HEK293 (cell line): ENCODE data around the gene OBSCN.

ENCODE experiments used
- CTCF ChIA-PET: fragments of 350-600 bp; formaldehyde crosslinking; extraction: SDS; loops from one replicate; lab custom pipeline; 2021; ENCODE audit warnings: antibody characterized with exemption; lab: Yijun Ruan, JAX
- POLR2A ChIA-PET: fragments of 300-600 bp; formaldehyde crosslinking; extraction: SDS; loops from one replicate; lab custom pipeline; 2020; ENCODE audit warnings: antibody characterized with exemption, inconsistent platforms; lab: Yijun Ruan, JAX
- H3K27ac ChIP-seq: fragments of 200-500 bp; sonication (Bioruptor generic); 2 replicates; pipeline ENCODE4 v1.5.1; 2014; ENCODE audit warnings: low read depth, low read length, control low read depth, inconsistent platforms; ENCODE audit errors: extremely low read depth
- H3K36me3 ChIP-seq, 2 experiments: fragments of 200-500 bp in 1 of 2; sonication (Bioruptor generic) in 1 of 2; 1 replicate in 1 of 2; 2 replicates in 1 of 2; pipeline ENCODE4 v1.5.1; 2014 to 2017; ENCODE audit warnings: inconsistent platforms in 2 of 2, low read length in 2 of 2; ENCODE audit not compliant: control insufficient read depth in 2 of 2, insufficient read depth in 1 of 2
- H3K4me1 ChIP-seq: fragments of 200-500 bp; sonication (Bioruptor generic); 2 replicates; pipeline ENCODE4 v1.5.1; 2014; ENCODE audit warnings: mild to moderate bottlenecking, low read length, inconsistent platforms; ENCODE audit not compliant: control insufficient read depth, insufficient read depth
- H3K4me3 ChIP-seq: 2 replicates; pipeline ENCODE4 v1.5.1; 2011; ENCODE audit warnings: low read depth, mild to moderate bottlenecking, control low read depth, low read length, moderate library complexity
- H3K9me3 ChIP-seq: fragments of 200-500 bp; sonication (Bioruptor generic); 2 replicates; pipeline ENCODE4 v1.5.1; 2014; ENCODE audit warnings: low read depth, low read length, inconsistent platforms; ENCODE audit not compliant: control insufficient read depth, insufficient read depth
- BCL11A ChIP-seq: fragments of 450-650 bp; formaldehyde crosslinking; IDR thresholded peaks from 2 replicates; pipeline ENCODE4 v1.5.1; 2016; ENCODE audit warnings: low read depth, missing biosample characterization, missing genetic modification characterization
- BCL6B ChIP-seq: fragments of 450-650 bp; formaldehyde crosslinking; IDR thresholded peaks from 2 replicates; pipeline ENCODE4 v1.5.1; 2017; ENCODE audit warnings: missing biosample characterization, missing genetic modification characterization
- GLIS2 ChIP-seq: fragments of 450-650 bp; formaldehyde crosslinking; IDR thresholded peaks from 2 replicates; pipeline ENCODE4 v1.5.1; 2016; ENCODE audit warnings: missing biosample characterization, missing genetic modification characterization
- HOXC10 ChIP-seq: sonication (generic); formaldehyde crosslinking; IDR thresholded peaks from 2 replicates; pipeline ENCODE4 v1.8.1; 2023; ENCODE audit warnings: mild to moderate bottlenecking, missing genetic modification reagents
- KLF8 ChIP-seq: fragments of 450-650 bp; formaldehyde crosslinking; IDR thresholded peaks from 2 replicates; pipeline ENCODE4 v1.5.1; 2016; ENCODE audit warnings: missing biosample characterization, missing genetic modification characterization
- MYNN ChIP-seq: fragments of 450-650 bp; formaldehyde crosslinking; IDR thresholded peaks from 2 replicates; pipeline ENCODE4 v1.5.1; 2016; ENCODE audit warnings: missing biosample characterization, missing genetic modification characterization, borderline replicate concordance
- ZBTB21 ChIP-seq: fragments of 450-650 bp; formaldehyde crosslinking; IDR thresholded peaks from 2 replicates; pipeline ENCODE4 v1.5.1; 2017; ENCODE audit warnings: missing biosample characterization, missing genetic modification characterization
- ZFP41 ChIP-seq: fragments of 450-650 bp; formaldehyde crosslinking; IDR thresholded peaks from 2 replicates; pipeline ENCODE4 v1.5.1; 2016; ENCODE audit warnings: missing biosample characterization, missing genetic modification characterization, borderline replicate concordance
- ZNF174 ChIP-seq: fragments of 450-650 bp; formaldehyde crosslinking; IDR thresholded peaks from 2 replicates; pipeline ENCODE4 v1.5.0; 2017; ENCODE audit warnings: missing biosample characterization, mild to moderate bottlenecking, missing genetic modification characterization
- ZNF202 ChIP-seq: fragments of 450-650 bp; formaldehyde crosslinking; IDR thresholded peaks from 2 replicates; pipeline ENCODE4 v1.5.1; 2016; ENCODE audit warnings: missing biosample characterization, missing genetic modification characterization, borderline replicate concordance
- ZNF211 ChIP-seq: fragments of 450-650 bp; formaldehyde crosslinking; IDR thresholded peaks from 2 replicates; pipeline ENCODE4 v1.5.1; 2016; ENCODE audit warnings: low read depth, missing biosample characterization, missing genetic modification characterization
- ZNF280D ChIP-seq: fragments of 450-650 bp; formaldehyde crosslinking; IDR thresholded peaks from 2 replicates; pipeline ENCODE4 v1.5.1; 2016; ENCODE audit warnings: missing biosample characterization, missing genetic modification characterization
- ZNF394 ChIP-seq: fragments of 450-650 bp; formaldehyde crosslinking; IDR thresholded peaks from 2 replicates; pipeline ENCODE4 v1.5.1; 2016; ENCODE audit warnings: missing biosample characterization, missing genetic modification characterization, mild to moderate bottlenecking, moderate library complexity, borderline replicate concordance
- ZNF398 ChIP-seq: fragments of 450-650 bp; formaldehyde crosslinking; IDR thresholded peaks from 2 replicates; pipeline ENCODE4 v1.5.1; 2017; ENCODE audit warnings: missing biosample characterization, missing genetic modification characterization
- ZNF416 ChIP-seq: fragments of 450-650 bp; formaldehyde crosslinking; IDR thresholded peaks from 2 replicates; pipeline ENCODE4 v1.5.1; 2016; ENCODE audit warnings: missing biosample characterization, missing genetic modification characterization
- ZNF426 ChIP-seq: fragments of 450-650 bp; formaldehyde crosslinking; IDR thresholded peaks from 2 replicates; pipeline ENCODE4 v1.5.1; 2017; ENCODE audit warnings: missing biosample characterization, missing genetic modification characterization, mild to moderate bottlenecking, inconsistent platforms, moderate library complexity
- ZNF560 ChIP-seq: fragments of 450-650 bp; formaldehyde crosslinking; IDR thresholded peaks from 2 replicates; pipeline ENCODE4 v1.5.1; 2017; ENCODE audit warnings: missing biosample characterization, missing genetic modification characterization, borderline replicate concordance
- ZNF596 ChIP-seq: fragments of 450-650 bp; IDR thresholded peaks from 2 replicates; pipeline ENCODE4 v1.5.0; 2018; ENCODE audit warnings: missing biosample characterization, mild to moderate bottlenecking, missing genetic modification characterization, moderate library complexity
- ZNF610 ChIP-seq: fragments of 450-650 bp; formaldehyde crosslinking; IDR thresholded peaks from 2 replicates; pipeline ENCODE4 v1.5.1; 2016; ENCODE audit warnings: missing biosample characterization, missing genetic modification characterization, borderline replicate concordance
- ZNF664 ChIP-seq: fragments of 450-650 bp; formaldehyde crosslinking; IDR thresholded peaks from 2 replicates; pipeline ENCODE4 v1.5.1; 2016; ENCODE audit warnings: missing biosample characterization, missing genetic modification characterization
- ZNF747 ChIP-seq: fragments of 450-650 bp; formaldehyde crosslinking; IDR thresholded peaks from 2 replicates; pipeline ENCODE4 v1.5.1; 2016; ENCODE audit warnings: missing biosample characterization, missing genetic modification characterization
- ZSCAN4 ChIP-seq: fragments of 450-650 bp; formaldehyde crosslinking; IDR thresholded peaks from 2 replicates; pipeline ENCODE4 v1.5.1; 2017; ENCODE audit warnings: missing biosample characterization, missing genetic modification characterization
- TF ChIP-seq, protein P1 (sequence below): fragments of 450-650 bp; formaldehyde crosslinking; IDR thresholded peaks from 2 replicates; pipeline ENCODE4 v1.5.1; 2016; ENCODE audit warnings: missing biosample characterization, missing genetic modification characterization
- TF ChIP-seq, protein P2 (sequence below): fragments of 450-650 bp; formaldehyde crosslinking; IDR thresholded peaks from 2 replicates; pipeline ENCODE4; 2016; ENCODE audit warnings: missing biosample characterization, missing genetic modification characterization

The OBSCN gene

GRCh38 chr1:228392111-228392936 is 184.5 kb downstream of the OBSCN start:
- Histone ChIP-seq H3K36me3 (peaks cover 15 to 36% of the 10 kb centered on the region in 2 experiments; a peak in 2 of 3 replicates), H3K4me1 (no peaks in the 10 kb centered on the region; the same call in 1 of the 2 replicates), H3K4me3 (no peak overlapping the region), H3K27ac (no peak overlapping the region), H3K9me3 (no peaks in the 10 kb centered on the region)
- ChIA-PET CTCF (interaction anchor here (0.6 to 1.9 kb wide), 4 partner anchors 10 to 530 kb away, joined by 3 to 7 read pairs (median 5); no protein-coding TSS in a partner anchor), POLR2A (interaction anchor here (0.6 to 2.1 kb wide), 6 partner anchors 10 to 65 kb away, joined by 3 to 12 read pairs (median 5); partner anchors contain the start of gene TRIM11)
- TF ChIP-seq GLIS2 (tag by site-specific recombination): peak; percentile 73
- no peak for TF ChIP-seq ZNF426 (tag by site-specific recombination)
- TF ChIP-seq ZNF280D (tag by site-specific recombination): no peak
- TF ChIP-seq MYNN (tag by site-specific recombination): peak; percentile 79; the same call in 1 of the 2 replicates
- TF ChIP-seq ZSCAN4: no peak
- TF ChIP-seq ZNF394 (tag by site-specific recombination): no peak
- TF ChIP-seq, protein P1, sequence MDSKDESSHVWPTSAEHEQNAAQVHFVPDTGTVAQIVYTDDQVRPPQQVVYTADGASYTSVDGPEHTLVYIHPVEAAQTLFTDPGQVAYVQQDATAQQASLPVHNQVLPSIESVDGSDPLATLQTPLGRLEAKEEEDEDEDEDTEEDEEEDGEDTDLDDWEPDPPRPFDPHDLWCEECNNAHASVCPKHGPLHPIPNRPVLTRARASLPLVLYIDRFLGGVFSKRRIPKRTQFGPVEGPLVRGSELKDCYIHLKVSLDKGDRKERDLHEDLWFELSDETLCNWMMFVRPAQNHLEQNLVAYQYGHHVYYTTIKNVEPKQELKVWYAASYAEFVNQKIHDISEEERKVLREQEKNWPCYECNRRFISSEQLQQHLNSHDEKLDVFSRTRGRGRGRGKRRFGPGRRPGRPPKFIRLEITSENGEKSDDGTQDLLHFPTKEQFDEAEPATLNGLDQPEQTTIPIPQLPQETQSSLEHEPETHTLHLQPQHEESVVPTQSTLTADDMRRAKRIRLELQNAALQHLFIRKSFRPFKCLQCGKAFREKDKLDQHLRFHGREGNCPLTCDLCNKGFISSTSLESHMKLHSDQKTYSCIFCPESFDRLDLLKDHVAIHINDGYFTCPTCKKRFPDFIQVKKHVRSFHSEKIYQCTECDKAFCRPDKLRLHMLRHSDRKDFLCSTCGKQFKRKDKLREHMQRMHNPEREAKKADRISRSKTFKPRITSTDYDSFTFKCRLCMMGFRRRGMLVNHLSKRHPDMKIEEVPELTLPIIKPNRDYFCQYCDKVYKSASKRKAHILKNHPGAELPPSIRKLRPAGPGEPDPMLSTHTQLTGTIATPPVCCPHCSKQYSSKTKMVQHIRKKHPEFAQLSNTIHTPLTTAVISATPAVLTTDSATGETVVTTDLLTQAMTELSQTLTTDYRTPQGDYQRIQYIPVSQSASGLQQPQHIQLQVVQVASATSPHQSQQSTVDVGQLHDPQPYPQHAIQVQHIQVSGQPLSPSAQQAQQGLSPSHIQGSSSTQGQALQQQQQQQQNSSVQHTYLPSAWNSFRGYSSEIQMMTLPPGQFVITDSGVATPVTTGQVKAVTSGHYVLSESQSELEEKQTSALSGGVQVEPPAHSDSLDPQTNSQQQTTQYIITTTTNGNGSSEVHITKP: peak; percentile 95
- TF ChIP-seq ZNF416: no peak
- TF ChIP-seq, protein P2, sequence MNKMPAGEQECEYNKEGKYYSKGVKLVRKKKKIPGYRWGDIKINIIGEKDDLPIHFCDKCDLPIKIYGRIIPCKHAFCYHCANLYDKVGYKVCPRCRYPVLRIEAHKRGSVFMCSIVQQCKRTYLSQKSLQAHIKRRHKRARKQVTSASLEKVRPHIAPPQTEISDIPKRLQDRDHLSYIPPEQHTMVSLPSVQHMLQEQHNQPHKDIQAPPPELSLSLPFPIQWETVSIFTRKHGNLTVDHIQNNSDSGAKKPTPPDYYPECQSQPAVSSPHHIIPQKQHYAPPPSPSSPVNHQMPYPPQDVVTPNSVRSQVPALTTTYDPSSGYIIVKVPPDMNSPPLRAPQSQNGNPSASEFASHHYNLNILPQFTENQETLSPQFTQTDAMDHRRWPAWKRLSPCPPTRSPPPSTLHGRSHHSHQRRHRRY (tag by site-specific recombination): no peak
- TF ChIP-seq BCL6B (tag by site-specific recombination): no peak
- TF ChIP-seq ZNF398 (tag by site-specific recombination): no peak
- no peak for TF ChIP-seq ZNF211
- no peak for TF ChIP-seq ZNF596 (tag by site-specific recombination)
- TF ChIP-seq BCL11A (tag by site-specific recombination): no peak
- no peak for TF ChIP-seq ZFP41 (tag by site-specific recombination)
- no peak for TF ChIP-seq ZNF202 (tag by site-specific recombination)
- no peak for TF ChIP-seq ZBTB21 (tag by site-specific recombination)
- TF ChIP-seq ZNF610 (tag by site-specific recombination): no peak
- TF ChIP-seq KLF8: peak; percentile 54
- TF ChIP-seq ZNF560: no peak
- no peak for TF ChIP-seq ZNF664 (tag by site-specific recombination)
- TF ChIP-seq ZNF747 (tag by site-specific recombination): no peak
- TF ChIP-seq HOXC10 (CRISPR knock-in tag): no peak
- TF ChIP-seq ZNF174: no peak
